PC-9 (cell line): ENCODE data around the gene FSIP1.

Experiments used
- EZH2 ChIP-seq: fragments of 200-600 bp; sonication (generic); IDR thresholded peaks from 2 replicates; pipeline ENCODE4 v1.8.0; 2017; ENCODE audit warnings: antibody characterized with exemption, low read depth
- TF ChIP-seq, protein P1 (sequence below): fragments of 200-600 bp; sonication (generic); conservative IDR thresholded peaks from 2 replicates; pipeline ENCODE4 v1.6.1; 2017; ENCODE audit warnings: mixed run types, antibody characterized with exemption, mild to moderate bottlenecking, moderate library complexity

DNA sequence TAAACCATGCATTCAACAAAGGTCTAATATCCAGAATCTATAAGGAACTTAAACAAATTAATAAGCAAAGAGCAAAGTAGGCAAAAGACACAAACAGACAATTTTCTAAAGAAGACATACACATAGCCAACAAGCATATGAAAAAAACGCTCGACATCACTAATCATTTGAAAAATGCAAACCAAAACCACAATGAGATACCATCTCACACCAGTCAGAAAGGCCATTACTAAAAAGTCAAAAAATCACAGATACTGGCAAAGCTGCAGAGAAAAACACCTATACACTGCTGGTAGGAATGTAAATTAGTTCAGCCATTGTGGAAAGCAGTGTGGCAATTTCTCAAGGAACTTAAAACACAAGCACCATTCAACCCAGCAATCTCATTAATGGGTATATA is 53.8 kb downstream of the FSIP1 start:
- TF ChIP-seq, protein P1, sequence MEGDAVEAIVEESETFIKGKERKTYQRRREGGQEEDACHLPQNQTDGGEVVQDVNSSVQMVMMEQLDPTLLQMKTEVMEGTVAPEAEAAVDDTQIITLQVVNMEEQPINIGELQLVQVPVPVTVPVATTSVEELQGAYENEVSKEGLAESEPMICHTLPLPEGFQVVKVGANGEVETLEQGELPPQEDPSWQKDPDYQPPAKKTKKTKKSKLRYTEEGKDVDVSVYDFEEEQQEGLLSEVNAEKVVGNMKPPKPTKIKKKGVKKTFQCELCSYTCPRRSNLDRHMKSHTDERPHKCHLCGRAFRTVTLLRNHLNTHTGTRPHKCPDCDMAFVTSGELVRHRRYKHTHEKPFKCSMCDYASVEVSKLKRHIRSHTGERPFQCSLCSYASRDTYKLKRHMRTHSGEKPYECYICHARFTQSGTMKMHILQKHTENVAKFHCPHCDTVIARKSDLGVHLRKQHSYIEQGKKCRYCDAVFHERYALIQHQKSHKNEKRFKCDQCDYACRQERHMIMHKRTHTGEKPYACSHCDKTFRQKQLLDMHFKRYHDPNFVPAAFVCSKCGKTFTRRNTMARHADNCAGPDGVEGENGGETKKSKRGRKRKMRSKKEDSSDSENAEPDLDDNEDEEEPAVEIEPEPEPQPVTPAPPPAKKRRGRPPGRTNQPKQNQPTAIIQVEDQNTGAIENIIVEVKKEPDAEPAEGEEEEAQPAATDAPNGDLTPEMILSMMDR = no peak
- no peak for TF ChIP-seq EZH2
